GM19438 (cell line): Measurements from ENCODE around the gene DDX17.

Source experiments
- ATAC-seq: cut with Tn5 transposase; IDR thresholded peaks from one replicate; pipeline ENCODE4 v1.9.1; 2021; ENCODE audit warnings: low read depth; ENCODE audit not compliant: unreplicated experiment

DDX17 gene

GRCh38 chr22:38451404-38451803 lies 54.7 kb downstream of the DDX17 start:
- no peak for ATAC-seq

- no peak for ATAC-seq
Observed at GRCh38 chr22:38450234-38450797, 55.8 kb downstream of the DDX17 start.

- ATAC-seq = no peak
Observed at GRCh38 chr22:38449776-38450175, 56.3 kb downstream of the DDX17 start.

- ATAC-seq = no peak
Observed at GRCh38 chr22:38448945-38449745, 57.0 kb downstream of the DDX17 start.

GRCh38 chr22:38446018-38446601 lies 60.0 kb downstream of the DDX17 start:
- no peak for ATAC-seq

GRCh38 chr22:38444783-38445182 lies 61.3 kb downstream of the DDX17 start:
- no peak for ATAC-seq

GRCh38 chr22:38443628-38444521 lies 62.2 kb downstream of the DDX17 start:
- no peak for ATAC-seq

GRCh38 chr22:38442967-38443627 lies 63.0 kb downstream of the DDX17 start:
- no peak for ATAC-seq

GRCh38 chr22:38441620-38442287 lies 64.4 kb downstream of the DDX17 start:
- ATAC-seq = no peak

- ATAC-seq = no peak
Observed at GRCh38 chr22:38440747-38441350, 65.3 kb downstream of the DDX17 start.

- ATAC-seq = no peak
Observed at GRCh38 chr22:38437416-38437815, 68.7 kb downstream of the DDX17 start.

GRCh38 chr22:38436629-38437395 lies 69.3 kb downstream of the DDX17 start:
- no peak for ATAC-seq

GRCh38 chr22:38435965-38436364 lies 70.1 kb downstream of the DDX17 start:
- no peak for ATAC-seq

- ATAC-seq = no peak
Observed at GRCh38 chr22:38435010-38435409, 71.1 kb downstream of the DDX17 start.

GRCh38 chr22:38433871-38434270 lies 72.2 kb downstream of the DDX17 start:
- ATAC-seq = no peak
